HG03469 (cell line): Measurements from ENCODE around the gene EXOC8.
A peak's percentile ranks its signal among the peaks of the same experiment; 100 is the strongest.

Source experiments
- ATAC-seq: cut with Tn5 transposase; IDR thresholded peaks from one replicate; pipeline ENCODE4 v1.9.1; 2021; ENCODE audit warnings: mild to moderate bottlenecking, moderate library complexity, moderate number of reproducible peaks; ENCODE audit not compliant: unreplicated experiment

EXOC8 gene

DNA sequence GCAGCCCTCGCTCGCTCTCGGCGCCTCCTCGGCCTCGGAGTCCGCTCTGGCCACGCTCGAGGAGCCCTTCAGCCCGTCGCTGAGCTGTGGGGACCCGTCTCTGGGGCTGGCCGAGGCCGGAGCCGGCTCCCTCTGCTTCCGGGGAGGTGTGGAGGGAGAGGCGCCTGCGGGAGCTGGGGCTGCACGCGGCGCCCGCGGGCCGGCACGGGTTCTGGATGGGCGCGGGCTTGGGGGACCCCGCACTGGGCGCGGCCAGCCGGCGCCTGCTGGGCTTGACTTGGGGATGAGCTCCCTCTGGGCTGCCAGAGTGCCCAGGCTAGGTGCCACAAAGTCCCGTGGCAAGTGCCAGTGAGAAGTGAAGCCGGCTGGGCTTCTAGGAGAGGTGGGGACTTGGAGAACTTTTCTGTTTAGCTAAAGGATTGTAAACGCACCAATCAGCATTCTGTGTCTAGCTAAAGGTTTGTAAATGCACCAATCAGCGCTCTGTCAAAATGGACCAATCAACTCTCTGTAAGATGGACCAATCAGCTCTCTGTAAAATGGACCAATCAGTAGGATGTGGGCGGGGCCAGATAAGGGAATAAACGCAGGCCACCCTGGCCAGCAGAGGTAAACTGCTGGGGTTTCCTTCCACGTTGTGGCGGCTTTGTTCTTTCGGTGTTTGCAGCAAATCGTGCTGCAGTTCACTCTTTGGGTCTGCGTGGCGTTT lies 20.2 kb downstream of the EXOC8 start:
- no peak for ATAC-seq

GRCh38 chr1:231315887-231316286 lies 21.8 kb downstream of the EXOC8 start:
- peak; percentile 70 for ATAC-seq

- no peak for ATAC-seq
These were observed 24.0 kb downstream of the EXOC8 start for GRCh38 chr1:231313661-231314060.

DNA sequence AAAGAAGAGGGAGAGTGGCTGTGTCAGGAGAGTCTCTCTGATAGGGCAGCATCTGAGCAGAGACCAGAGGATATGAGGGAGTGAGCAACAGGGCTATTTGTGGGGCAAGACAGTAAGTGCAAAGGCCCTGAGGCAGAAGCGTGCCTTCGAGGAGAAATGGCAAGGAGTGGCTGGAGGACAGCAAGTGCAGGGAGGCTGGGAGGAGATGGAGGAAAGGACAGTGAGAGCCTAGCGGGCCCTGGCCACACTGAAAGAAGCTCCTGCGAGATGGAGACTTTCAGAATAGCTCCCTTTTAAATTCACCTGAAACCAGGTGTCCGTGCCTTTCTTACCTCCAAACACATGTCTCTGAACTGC lies 25.2 kb downstream of the EXOC8 start:
- ATAC-seq = no peak

- ATAC-seq = no peak
These were observed 25.8 kb downstream of the EXOC8 start for GRCh38 chr1:231311720-231312431.

- no peak for ATAC-seq
These were observed 27.2 kb downstream of the EXOC8 start for GRCh38 chr1:231310391-231310934.

DNA sequence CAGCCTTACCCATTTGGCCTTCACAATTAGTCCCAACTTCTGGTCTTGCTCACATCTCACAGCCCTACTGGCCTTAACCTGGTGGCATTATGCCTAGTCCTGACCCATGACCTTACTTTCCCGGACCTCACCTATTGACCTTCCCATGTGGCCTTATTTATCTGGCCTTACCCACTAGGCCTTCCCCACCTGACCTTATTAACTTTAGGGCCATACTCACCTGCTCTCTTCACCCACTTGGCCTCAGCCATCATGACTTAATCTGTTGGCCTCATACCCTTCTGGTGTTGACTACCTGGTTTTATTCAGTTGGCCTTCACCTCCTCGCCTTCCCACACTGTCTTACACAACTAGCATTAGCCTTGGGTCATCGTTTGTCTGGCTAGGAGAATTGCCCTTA lies 35.7 kb downstream of the EXOC8 start:
- no peak for ATAC-seq

- ATAC-seq = no peak
These were observed 41.7 kb downstream of the EXOC8 start for GRCh38 chr1:231295938-231296337.

GRCh38 chr1:231286603-231287002 lies 51.0 kb downstream of the EXOC8 start:
- ATAC-seq = no peak

- no peak for ATAC-seq
These were observed 53.2 kb downstream of the EXOC8 start for GRCh38 chr1:231284441-231284840.
